DMS79 (cell line): Measurements from ENCODE around the gene UXT.

Source experiments
- DNase-seq: peaks from one replicate; lab custom pipeline; 2025; lab: John Stamatoyannopoulos, UW

UXT gene

GRCh38 chrX:47649271-47649670 lies 9.7 kb downstream of the UXT start:
- DNase-seq, result no peak

GRCh38 chrX:47648376-47648775 lies 10.6 kb downstream of the UXT start:
- no peak for DNase-seq

GRCh38 chrX:47646636-47647035 lies 12.3 kb downstream of the UXT start:
- DNase-seq, result no peak

DNA sequence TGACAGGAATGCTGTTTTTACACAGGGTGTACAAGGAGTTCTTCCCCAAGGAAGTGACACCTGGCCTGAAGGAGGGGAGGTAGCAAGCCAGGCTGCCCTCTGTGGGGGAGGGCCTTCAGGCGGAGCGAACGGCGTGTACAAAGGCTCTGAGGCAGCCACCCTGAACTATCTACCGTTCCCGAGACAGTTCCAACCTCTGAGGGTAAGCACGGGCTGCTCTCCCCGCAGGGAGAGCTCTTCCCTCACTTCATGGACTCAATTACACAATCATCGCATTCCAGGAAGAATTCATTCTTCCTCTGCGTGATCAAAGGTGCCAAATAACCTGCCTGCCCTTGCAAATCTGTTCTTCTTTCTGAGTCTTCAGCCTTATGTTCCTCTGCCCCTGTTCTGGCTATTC lies 13.4 kb downstream of the UXT start:
- DNase-seq, result no peak

- no peak for DNase-seq
Measured at GRCh38 chrX:47644557-47645091, 14.4 kb downstream of the UXT start.

DNA sequence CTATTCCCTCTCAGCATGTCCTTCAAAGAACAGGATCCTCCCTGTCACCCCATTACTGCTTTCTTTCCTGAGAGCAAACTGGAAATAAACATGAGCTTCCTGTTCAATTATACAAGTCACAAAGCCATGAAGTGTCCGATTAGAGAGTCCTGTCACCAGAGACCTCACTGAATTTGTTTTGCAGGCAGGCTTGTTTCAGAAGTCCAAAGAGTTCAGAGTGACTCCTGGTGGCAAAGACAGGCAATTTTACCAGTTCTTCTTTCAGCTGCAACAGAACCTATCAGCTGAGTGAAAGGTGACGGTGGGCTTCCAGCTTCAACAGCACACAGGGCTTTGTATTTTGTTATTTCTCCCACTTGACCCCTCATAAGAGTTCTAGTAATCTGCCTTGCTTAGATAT lies 15.1 kb downstream of the UXT start:
- no peak for DNase-seq

- no peak for DNase-seq
Measured at GRCh38 chrX:47638816-47639215, 20.2 kb downstream of the UXT start.

GRCh38 chrX:47637546-47638195 lies 21.3 kb downstream of the UXT start:
- no peak for DNase-seq

DNA sequence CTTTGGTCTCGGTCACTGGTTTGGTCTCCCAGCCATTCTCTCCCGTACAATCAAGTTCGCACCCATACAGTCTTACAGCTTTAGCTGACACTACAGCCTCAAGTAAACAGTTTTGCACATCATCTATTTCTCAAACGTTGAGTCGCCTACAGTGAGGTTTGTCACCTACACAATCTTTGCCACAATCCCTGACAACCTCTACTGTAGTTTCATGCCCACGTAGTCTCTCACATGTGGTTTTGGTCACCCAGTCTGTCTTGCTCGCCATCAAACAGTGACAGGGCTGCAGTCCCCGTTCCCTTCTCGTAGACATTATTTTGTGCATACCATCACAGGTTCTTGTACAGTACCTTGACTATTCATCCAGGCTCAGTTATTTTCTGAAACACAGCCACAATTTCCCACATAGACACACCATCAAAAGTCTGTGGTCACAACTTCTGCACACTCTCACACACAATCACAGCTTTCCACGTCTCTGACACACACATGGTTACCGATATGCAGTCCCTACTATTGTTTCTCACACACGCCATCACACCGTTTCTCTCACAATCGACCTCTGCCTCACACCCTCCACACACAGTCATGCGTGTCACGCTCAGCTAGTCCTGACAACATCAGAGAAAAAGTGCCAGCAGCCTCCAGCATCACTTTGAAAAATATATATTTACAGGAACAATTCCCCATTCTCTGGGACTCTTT lies 24.0 kb downstream of the UXT start:
- DNase-seq, result no peak

GRCh38 chrX:47633689-47634590 lies 25.0 kb downstream of the UXT start:
- DNase-seq, result no peak

DNA sequence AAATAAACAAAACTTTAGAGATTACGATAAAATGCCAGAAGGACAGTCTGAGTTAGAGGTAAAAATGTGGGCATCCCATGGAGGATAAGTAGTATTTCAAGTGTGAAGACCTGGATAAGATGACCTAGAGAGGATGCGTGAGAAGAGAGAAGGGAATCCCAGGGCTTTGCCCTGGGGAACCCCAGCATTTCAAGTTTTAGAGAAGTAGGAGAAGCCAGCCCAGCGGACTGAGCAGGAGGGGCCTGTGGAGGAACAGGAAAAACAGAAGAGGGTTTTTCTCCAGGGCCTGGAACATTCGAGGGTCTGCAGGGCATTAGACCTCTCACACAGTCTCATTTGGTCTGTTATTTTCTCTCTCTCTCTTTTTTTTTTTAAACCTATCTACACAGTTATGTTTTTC lies 26.3 kb downstream of the UXT start:
- no peak for DNase-seq

DNA sequence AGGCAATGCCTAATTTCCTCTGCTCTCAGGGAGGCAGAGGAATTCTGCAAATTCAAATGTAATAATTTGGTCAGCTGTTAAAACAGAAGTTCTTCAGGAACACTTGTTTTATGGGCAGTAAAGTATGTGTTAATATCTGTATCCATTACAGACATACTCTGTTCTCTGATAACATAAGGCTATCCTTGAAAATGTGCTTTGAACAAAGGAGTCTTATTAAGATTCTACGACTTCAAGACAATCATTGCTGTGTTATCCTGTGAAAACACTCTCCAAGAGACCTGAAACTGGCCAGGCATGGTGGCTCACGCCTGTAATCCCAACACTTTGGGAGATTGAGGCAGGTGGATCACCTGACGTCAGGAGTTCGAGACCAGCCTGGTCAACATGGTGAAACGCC lies 27.3 kb downstream of the UXT start:
- DNase-seq, result no peak

- no peak for DNase-seq
Measured at GRCh38 chrX:47629419-47630200, 29.4 kb downstream of the UXT start, which contains the start of gene CFP. Gene CFP, minus strand, starts transcription at chrX:47629930. Its CDS starts 86 bp downstream, at chrX:47629844.

DNA sequence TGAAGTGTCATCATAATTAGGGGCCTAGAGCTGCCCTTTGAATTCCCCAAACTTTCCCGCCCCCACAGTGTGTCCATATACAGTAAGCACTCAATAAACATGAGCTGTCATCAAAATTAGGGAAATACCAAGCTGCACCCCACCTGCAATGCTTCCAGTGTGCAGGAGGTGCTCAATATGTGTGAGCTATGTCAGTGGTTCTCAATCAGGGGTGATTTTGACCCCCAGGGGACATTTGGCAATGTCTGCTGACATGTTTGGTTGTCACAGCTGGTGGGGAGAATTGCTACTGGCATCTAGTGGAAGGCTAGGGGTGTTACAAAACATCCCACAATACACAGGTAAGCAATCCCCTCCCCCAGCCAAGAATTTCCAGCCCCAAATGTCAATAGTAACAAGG lies 30.0 kb downstream of the UXT start:
- DNase-seq, result no peak

DNA sequence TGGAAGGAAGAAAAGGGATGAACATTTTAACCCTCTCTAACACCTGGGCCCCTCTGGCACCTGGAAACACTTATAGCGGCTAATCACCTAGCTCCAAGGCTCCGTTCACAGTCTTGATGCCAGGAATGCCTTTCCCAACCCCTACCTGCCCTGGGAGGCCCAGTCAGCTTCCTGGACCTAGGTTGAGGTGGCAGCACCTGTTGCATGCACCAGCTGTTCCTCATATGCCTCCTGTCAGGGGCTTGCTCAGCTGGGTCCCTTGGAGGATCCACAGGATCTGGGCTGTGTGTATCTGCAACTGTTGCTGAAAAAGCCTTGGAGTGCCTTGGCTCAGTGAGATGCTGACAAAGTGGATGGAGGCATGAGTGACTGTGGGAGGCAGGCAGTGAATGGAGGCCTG lies 33.6 kb downstream of the UXT start:
- no peak for DNase-seq

DNA sequence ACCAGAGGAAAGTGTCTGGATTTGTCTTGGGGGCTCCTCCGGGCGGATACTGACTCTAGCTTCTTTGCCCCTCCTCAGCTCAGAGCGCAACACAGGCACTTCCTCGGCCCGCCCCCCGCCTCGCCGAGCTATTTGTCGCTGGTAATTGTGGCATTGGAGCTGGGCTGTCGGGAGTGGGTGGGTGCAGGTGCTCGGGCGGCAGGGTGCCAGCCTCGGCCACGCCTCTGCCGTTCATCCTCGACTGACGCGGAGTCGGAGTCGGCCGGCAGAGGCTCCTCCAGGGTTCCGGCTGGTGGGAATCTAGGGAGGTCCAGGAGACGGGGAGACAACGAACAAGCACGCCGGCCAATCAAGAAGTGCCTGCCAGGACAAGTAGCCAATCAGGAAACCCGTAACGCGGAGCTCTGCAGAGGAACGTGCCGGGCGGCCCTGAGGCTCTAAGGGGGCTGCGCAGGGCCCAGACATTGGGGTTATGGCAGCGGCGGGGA lies 35.4 kb downstream of the UXT start:
- peak; percentile 76 for DNase-seq

GRCh38 chrX:47621851-47622250 lies 37.1 kb downstream of the UXT start:
- DNase-seq, result no peak

GRCh38 chrX:47620303-47620685 lies 38.7 kb downstream of the UXT start:
- DNase-seq, result no peak

DNA sequence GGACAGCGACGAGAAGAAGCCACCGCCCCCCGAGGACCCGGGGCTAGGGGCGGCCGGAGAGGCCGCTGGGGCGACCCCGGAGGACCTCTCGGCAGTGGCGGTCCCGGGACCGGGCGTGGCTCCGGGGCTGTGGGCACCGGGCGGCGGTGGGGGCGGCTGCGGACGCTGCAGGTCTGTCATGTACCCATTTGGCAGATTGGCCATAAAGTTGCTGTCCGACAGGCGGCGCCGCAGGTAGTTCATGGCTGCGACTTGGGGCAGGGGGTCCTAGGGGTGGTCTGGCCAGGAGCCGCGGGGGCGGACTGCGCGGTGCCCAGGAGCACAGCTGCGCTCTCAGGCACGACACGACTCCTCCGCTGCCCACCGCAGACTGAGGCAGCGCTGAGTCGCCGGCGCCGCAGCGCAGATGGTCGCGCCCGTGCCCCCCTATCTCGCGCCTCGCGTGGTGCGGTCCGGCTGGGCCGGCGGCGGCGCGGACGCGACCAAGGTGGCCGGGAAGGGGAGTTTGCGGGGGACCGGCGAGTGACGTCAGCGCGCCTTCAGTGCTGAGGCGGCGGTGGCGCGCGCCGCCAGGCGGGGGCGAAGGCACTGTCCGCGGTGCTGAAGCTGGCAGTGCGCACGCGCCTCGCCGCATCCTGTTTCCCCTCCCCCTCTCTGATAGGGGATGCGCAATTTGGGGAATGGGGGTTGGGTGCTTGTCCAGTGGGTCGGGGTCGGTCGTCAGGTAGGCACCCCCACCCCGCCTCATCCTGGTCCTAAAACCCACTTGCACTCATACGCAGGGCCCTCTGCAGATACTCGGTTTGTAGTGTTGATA lies 39.3 kb downstream of the UXT start, which contains the start of gene SYN1:
Gene SYN1 (minus strand): TSS at position 372 of the 817 bp plus-strand sequence. CDS start 129 bp downstream, at position 243.
- DNase-seq, result peak; percentile 9

GRCh38 chrX:47618923-47619485 lies 40.0 kb downstream of the UXT start:
- no peak for DNase-seq
